Measurements from ENCODE around the gene TLR8. TPM values are rescaled to one million over a fixed set of nuclear protein-coding genes. Genes with fewer than 3 reads are reported as not detected.

The TLR8 gene
- not detected in 2 replicates for total RNA-seq (2014; rRNA removed; shearing (Covaris generic))

DNA sequence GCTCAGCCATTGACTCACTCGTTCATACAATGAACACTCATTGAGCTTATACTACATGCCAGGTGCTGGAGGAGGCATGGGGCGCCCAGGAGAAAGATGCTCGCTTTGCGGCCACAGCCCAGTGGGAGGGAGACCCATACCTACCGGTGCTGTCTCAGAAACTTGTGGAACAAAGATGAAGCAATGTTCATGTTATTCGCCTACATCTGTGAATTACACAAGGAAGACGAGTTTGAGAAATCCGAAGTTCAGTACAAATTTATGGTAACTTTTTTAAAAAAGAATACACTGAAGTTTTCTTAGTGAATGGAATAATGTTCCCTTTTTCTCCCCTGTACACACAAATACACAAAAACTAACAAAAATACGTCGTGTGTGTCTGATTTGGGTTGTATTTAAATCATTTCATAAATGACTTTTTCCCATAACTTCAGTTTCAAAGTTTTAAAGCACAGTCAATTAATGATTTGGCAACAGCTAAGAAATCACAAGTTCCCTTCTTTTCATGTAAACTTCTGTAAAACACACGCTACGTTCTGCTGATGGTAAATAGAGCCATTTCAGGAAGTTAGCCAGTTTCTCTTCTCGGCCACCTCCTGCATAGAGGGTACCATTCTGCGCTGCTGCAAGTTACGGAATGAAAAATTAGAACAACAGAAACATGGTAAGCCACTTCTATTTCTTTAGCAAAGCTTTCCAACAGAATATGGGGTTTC, at the start of gene TLR8:
Gene TLR8, plus strand, starts transcription at position 575 of the 716 bp plus-strand sequence. Its CDS starts 87 bp downstream, at position 662.
- no peak for DNase-seq (ENCODE audit: low spot score)

DNA sequence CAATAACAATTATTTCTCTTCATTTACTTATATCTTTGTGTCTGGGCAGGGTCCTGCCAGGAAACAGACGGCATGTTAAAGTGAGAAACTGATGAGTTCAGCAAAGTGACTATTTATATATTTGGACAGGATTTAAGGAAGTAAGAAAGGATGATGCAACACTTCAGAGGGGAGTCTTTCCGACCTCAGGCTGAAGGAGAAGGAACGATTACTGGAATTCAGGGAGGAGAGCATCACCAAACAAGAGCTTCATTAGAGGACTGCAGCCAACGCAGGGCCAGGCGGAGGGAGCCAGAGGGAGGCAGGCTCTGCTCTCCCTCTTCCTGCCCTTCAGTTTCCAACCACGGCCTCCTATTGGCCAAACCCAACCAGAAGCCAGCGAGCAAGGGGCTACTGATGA, 41.1 kb upstream of the TLR8 start:
- DNase-seq (ENCODE audit: low spot score): no peak

- no peak for DNase-seq (ENCODE audit: low spot score)
These were observed 39.7 kb upstream of the TLR8 start, which contains the start of gene TLR7 for GRCh38 chrX:12866451-12867377. Gene TLR7 (plus strand): TSS chrX:12867072. CDS start chrX:12867579, 507 bp downstream.

DNA sequence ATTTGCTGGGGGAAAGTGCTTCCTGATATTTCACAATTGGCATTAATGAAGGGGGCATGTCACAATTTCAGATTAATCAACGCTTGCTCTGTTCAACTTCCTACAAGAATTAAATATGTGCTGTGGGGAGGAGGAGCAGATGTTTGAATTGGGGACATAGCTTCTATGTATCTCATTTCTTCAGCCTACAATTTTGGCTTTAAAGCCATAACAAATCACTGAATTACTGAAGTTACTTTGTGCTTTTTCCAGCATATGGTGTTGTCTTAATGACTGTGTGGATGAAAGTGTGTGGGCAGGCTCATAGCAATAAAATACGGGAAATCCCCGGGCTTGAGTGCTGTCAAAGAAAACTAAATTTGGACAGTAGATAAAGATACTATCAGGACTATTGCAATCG, 38.7 kb upstream of the TLR8 start:
- DNase-seq (ENCODE audit: low spot score): no peak

- DNase-seq (ENCODE audit: low spot score): no peak
These were observed 37.7 kb upstream of the TLR8 start for GRCh38 chrX:12868747-12869146.

DNA sequence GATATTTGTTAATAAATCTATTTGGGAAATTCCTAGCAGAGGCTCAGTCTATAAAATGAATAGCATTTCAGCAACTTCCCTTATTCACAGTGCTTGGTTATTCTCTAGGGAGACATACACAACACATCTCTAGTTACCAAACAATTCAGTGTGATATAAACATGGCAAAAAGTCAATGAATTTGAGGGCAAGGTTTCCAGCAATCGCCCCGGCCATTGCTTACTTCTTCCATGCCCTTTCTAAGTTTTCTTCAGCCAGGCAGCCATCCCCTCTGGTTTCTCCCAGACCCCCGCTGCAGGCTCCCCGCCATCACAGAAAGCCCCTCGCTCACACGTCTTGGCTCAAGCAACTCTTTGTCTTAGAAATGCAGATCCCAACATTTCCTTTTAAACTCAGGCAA, 35.2 kb upstream of the TLR8 start:
- DNase-seq (ENCODE audit: low spot score): no peak

DNA sequence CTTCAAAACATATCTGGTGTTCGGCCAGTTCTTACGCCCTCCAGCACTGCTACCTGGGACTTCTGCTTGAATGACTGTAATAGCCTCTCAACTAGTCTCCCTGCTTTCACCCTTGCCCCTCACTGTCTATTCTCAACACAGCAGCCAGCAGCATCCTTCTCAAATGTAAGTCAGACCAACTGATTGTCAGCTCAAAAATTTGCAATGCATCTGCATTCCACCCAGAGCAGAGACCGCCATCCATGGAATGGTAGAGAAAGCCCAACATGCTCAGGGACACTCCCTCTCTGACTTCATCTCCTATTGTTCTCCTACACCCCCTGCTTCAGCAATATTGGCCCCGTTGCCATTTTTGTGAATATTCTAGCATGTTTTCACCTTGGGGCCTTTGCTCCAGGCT, 33.7 kb upstream of the TLR8 start:
- no peak for DNase-seq (ENCODE audit: low spot score)

GRCh38 chrX:12874581-12874980, 31.8 kb upstream of the TLR8 start:
- no peak for DNase-seq (ENCODE audit: low spot score)

DNA sequence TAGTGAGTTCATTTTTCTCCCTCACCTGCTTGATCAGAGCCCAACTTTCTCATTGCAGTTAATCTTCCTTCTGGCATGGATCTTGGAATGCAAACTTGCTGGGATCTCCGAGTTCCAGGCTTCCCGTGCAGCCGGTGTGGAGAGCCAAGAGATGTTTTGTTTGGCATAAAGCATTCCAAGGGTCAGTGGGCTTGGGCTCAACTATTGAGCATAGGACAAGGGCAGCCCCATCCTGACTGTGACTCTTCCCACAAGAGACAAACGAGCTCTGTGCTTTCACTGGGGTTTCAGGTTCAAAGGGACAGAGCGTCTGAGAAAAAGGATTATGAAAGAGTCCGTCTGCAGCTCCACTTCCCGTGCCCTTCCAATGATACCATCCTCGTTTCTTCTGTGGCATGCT, 29.0 kb upstream of the TLR8 start:
- no peak for DNase-seq (ENCODE audit: low spot score)

DNA sequence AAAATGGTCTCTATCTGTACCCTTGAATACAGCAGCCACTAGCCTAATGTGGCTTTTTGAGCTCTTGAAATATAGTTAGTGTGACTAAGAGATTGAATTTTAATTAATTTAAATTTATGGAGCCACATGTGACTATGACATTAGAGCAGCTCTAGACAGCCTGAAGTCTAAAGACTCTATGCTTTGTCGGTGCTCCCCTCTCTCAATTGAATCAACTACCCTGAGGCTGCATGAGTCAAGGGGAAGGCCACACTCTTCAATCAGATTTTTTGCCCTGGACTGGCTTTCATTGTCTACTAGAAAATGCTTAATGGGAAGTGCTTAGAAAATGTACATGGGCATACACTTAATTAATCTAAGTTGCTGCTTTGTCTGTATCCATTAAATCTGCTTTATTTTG, 27.9 kb upstream of the TLR8 start:
- DNase-seq (ENCODE audit: low spot score): no peak

DNA sequence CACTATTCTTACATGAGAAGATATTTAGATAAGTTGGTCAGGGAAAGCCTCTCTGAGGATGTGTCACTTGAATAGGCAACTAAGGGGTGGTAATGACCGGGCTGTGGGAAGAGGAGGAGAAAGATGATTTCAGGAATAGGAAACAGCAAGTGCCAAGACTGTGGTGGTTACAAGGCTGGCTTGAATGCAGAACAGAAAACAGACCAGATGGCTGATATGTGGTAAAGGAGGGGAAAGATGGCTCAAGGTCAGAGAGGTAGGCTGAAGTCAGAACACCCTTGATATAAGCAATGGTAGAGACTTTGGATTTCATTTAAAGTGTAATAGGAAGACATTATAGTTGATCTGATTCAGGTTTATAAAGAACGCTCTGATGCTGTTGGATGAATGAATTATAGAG, 24.5 kb upstream of the TLR8 start:
- DNase-seq (ENCODE audit: low spot score): no peak

DNA sequence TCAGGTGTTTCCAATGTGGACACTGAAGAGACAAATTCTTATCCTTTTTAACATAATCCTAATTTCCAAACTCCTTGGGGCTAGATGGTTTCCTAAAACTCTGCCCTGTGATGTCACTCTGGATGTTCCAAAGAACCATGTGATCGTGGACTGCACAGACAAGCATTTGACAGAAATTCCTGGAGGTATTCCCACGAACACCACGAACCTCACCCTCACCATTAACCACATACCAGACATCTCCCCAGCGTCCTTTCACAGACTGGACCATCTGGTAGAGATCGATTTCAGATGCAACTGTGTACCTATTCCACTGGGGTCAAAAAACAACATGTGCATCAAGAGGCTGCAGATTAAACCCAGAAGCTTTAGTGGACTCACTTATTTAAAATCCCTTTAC, 20.9 kb upstream of the TLR8 start:
- no peak for DNase-seq (ENCODE audit: low spot score)

GRCh38 chrX:12886545-12886944, 19.9 kb upstream of the TLR8 start:
- no peak for DNase-seq (ENCODE audit: low spot score)

DNA sequence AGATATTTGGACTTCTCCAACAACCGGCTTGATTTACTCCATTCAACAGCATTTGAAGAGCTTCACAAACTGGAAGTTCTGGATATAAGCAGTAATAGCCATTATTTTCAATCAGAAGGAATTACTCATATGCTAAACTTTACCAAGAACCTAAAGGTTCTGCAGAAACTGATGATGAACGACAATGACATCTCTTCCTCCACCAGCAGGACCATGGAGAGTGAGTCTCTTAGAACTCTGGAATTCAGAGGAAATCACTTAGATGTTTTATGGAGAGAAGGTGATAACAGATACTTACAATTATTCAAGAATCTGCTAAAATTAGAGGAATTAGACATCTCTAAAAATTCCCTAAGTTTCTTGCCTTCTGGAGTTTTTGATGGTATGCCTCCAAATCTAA, 19.3 kb upstream of the TLR8 start:
- DNase-seq (ENCODE audit: low spot score): no peak

GRCh38 chrX:12887767-12888166, 18.7 kb upstream of the TLR8 start:
- DNase-seq (ENCODE audit: low spot score): no peak

DNA sequence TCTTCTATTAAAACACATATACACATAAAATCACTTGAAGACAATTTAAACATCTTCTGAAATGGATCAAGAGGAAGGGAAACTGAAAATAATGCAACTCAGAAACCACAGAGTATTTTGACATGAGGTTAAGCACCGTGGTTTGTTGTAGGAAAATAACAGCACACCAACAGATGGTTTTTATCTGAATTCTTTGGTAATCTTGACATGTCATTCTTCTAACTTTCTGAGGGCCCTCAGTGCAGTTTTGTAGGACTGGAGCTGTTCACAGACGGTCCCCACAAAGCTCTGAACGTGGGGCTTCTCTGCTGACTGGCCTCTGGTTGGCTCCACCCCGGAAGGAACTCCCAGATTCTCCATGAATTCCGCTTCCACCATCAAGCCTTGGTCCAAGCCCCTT, 16.0 kb upstream of the TLR8 start:
- no peak for DNase-seq (ENCODE audit: low spot score)

DNA sequence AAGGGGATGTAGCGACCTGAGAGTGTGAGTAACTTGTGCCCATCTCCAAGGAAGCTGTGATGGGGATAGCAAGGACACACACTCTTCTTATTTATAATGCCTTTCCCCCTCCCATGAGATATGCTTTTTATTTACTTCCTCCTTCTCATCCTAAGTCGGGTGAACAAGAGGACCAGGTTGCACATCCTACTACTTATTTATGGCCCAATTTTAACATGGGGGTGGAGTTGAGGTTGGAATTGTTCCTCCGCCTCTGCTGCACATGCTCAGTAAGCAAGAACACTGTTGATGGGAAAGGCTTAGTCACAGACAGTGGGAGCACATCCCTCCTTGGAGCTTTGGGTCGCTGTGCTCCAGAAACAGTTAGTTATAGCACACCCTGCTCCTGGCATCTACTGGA, 15.2 kb upstream of the TLR8 start:
- DNase-seq (ENCODE audit: low spot score): no peak

DNA sequence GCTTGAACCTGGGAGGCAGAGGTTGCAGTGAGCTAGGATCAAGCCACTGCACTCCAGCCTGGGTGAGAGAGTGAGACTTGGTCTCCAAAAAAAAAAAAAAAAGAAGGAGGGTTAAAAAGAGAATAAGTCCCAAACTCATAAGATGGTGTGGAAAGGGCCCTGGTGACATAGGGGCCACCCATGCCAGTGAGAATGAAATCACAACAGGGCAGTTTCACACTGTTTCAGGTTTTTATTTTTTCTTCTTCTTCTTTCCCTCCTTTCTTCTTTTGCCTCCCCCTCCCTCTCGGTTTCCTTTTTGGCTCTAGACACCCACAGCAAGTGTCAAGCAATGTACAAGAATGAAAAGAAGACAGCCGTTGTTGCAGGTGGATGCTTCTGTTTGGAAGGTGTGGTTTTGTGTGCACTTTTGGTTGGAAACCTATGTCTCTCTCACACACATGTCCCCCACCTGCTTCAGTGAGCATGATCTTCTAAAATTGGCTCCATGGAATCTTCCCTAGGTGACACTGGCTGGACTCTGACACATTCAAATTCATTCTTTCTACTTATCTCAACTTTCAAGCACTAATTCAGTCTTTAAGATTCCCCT, 14.4 kb upstream of the TLR8 start:
- DNase-seq (ENCODE audit: low spot score): no peak

GRCh38 chrX:12892716-12893115, 13.7 kb upstream of the TLR8 start:
- DNase-seq (ENCODE audit: low spot score): no peak

DNA sequence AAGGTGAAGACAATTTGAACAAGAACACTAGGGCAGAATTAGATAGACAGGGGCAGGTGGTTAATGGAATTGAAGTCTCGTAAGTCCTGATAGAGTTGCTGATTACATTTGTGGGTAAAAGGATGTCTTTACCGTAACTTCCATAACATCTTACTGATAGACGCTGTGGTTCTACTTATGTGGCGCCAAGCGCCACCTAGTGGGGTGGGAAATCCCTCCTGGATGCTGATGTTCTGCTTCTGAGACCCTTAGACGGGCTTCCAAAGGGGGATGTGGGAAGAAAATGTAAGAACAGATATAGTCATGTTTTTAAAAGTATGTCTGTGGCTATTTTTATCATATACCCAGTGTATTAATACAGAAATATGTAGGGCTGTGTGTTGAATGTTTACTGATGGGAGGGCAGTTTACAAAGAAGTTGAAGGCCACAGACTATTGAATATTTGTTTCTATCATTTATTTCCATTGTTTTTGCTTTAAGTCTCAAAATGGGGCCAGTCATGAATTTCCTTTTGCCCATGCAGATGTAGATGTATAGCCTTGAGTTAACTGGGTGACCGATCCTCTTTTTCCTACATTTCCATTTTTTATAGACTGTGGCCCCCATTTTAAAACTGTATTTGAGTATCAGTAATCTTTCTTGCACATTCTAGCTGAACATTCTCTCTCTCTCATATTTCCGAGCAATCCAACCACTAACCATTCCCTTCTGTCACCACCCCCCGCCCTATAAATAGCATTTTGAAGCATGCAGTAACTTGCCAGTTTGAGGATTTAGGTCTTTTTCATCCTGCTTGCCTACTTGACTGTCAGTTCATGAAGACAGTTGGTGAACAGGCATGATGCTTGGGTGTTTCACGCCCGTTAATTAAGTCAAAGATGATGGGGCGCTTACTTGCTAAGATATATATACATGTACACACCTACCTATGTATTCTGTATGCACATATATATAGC, 12.1 kb upstream of the TLR8 start:
- peak; percentile 47 for DNase-seq (ENCODE audit: low spot score)

GRCh38 chrX:12895866-12896265, 10.6 kb upstream of the TLR8 start:
- DNase-seq (ENCODE audit: low spot score): no peak
